Activated T-helper 1 cell treated with anti-CD3 and anti-CD28 coated beads, Interleukin-2, amount 50 U/mL, for 16 hours (primary cell): ENCODE measurements around the gene PDIK1L.

Source experiments
- DNase-seq, 2 donors: peaks; one replicate each; pipeline ENCODE4 v3.0.0-alpha.2; 2020; ENCODE audit warnings: low read depth in 1 of 2, low spot score in 1 of 2

PDIK1L gene

DNA sequence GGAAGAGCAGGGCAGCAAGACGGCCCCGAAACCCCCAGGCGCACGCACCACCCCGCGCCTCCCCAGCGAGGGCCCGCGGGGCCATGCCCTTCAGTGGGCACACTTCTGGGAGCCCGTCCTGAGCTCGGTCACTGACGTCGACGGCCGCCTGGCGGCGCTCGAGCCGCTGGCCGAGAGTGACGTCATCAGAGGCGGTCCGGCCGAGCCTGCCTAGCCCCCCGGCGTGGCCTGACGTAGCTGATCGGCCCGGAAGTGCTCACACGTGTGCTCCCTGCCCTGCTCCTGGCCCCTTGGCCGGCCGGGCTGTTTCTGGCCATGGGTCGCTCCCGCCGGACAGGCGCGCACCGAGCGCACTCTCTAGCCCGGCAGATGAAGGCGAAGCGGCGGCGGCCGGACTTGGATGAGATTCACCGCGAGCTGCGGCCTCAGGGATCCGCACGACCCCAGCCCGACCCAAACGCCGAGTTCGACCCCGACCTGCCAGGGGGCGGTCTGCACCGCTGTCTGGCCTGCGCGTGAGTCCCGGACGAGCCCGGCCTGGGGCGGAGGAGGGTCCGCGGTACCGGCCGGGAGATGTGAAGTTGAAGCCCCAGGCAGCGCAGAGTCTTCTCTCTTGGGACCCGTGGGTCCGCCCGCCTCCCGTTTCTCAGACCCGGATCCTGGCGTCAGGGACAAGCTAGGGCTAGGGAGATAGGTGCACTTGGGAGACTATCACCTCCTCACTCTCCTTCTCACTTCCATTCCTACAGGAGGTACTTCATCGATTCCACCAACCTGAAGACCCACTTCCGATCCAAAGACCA is 58.2 kb downstream of the PDIK1L start, which contains the start of gene ZNF593:
Gene ZNF593 (plus strand): TSS at position 240 of the 803 bp plus-strand sequence. CDS start 76 bp downstream, at position 316.
- DNase-seq: peak; percentile 60 to 82

DNA sequence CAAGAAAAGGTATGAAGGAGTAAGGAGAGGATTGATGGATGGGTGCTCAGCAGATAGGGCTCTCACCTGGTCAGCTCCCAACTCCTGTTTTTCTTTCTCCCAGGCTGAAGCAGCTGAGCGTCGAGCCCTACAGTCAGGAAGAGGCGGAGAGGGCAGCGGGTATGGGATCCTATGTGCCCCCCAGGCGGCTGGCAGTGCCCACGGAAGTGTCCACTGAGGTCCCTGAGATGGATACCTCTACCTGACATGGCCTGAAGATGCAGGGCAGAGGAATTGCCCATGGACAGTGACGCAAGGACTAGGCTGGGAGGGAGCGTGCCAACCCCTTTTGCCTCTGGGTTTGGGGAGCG is 58.8 kb downstream of the PDIK1L start:
- no peak for DNase-seq

DNA sequence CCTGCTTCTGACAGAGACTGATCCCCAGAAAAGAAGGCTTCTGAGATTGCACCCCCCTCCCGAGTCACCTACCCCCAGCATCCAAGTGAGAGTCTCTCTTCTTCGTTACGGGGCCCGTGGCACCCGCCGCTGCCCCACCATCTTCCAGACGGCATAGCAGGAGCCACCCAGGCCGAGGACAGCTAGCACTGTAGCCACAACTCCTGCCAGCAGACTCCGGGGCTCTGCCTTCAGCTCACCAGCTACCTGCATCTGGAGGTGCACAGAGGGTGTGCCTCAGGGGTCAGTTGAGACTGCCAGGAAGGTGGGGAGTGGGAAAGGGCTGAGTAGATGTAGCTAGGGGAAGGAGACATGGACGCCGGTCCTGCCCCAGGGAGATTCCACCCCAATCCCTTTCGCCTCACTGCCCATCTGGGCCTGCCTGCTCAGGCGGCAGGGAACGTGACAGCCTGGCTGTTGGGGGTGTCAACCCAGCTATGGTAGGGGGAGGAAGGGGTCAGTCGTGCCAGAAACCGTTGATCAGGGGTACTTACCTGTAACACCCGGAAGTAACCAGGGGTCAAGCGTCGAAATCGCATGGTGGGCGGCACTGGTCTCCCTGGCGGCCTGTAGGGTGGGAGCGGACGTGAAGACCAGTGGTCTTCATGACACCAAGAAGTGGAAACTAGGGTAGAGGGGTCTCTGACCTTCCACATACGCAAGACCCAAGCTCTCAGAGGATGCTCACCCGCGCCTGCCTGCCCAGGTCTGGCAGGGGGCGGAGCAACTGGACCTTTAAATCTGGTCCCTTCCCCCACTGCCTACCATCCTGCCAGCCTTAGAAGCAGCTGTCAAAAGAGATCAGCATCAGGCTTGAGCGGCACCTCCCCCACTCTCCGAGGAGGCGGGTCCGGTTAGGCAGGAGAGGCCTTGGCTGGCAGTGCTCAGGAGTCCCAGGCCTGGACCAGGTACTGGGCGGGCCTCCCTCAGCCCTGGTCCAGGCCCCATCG is 59.8 kb downstream of the PDIK1L start, which contains the start of gene ZNF593OS:
Gene ZNF593OS (minus strand): TSS at position 749 of the 989 bp plus-strand sequence. CDS start 171 bp downstream, at position 578.
- DNase-seq: no peak
